ENCODE measurements around the gene TBC1D22A. TPM values are rescaled to one million over a fixed set of nuclear protein-coding genes. Genes with fewer than 3 reads are reported as not detected.

The TBC1D22A gene
- total RNA-seq, 1 donor from 2014 or later, result 41.0 TPM

DNA sequence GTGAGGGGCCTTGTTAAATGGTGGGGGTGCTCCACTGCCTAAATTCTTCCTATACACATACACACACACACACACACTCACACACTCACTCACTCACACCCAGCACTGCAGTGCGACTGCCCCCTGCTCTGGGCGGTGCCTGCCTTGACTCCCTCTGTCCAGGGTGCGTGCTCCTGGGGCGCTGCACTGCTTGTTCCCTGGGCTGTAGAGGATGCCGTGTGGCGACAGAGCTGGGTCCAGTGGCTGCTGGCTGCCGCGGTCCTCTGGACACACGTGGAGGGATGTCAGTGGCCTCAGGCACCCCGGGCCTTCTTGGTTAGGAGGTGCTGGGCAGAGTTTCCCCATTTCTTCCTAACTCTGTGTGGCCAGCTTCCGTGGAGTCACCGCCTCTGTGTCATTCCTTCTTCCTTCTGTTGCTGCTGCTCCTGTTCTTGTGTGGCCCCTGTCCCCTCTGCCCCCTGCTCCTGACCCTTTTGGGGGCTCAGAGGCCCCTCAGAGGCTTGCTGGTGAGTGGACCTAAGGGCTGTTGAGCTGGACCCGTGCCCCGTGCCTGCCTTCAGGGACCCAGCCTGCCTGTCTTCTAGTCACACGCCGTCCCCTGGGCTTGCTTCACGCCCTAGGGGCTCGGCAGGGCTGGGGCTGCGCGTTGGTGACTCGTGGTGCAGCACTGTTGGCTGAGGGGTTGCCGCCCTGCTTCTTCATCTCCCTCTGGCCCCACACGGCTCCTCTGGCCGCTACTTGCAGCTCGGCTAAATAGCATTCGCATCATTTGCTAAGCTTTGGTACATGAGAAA, 147.0 kb downstream of the TBC1D22A start:
- intact Hi-C loops (cut with micrococcal nuclease), result no loop called here
- H3K27me3 Mint-ChIP-seq, result no peaks in the 10 kb centered on the region
- H3K36me3 Mint-ChIP-seq (ENCODE audit: low read depth), result peaks cover 7% of the 10 kb centered on the region
- no peaks in the 10 kb centered on the region for H3K9me3 Mint-ChIP-seq
- no peak overlapping the region for H3K27ac Mint-ChIP-seq
- DNase-seq, result no peak
- no peak overlapping the region for H3K4me3 Mint-ChIP-seq
- no peaks in the 10 kb centered on the region for H3K4me1 Mint-ChIP-seq

DNA sequence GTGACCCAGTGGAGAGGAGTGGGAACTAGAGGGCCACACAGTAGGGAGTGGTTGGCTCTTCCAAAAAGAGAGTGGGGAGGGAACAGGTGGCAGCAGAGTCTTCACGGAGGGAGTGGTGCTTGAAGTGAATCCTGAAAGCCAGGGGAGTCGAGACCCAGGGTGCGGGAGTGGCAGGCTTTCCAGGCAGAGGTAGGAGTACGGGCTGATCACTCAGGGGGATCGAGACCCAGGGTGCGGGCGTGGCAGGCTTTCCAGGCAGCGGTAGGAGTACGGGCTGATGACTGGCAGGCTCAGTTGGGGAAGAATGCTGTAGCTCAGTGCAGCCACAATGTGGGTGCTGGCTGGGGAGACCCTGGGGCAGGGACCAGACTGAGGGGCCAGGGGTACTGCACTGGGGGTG, 148.2 kb downstream of the TBC1D22A start:
- H3K36me3 Mint-ChIP-seq (ENCODE audit: low read depth), result peaks cover 10% of the 10 kb centered on the region
- no peaks in the 10 kb centered on the region for H3K27me3 Mint-ChIP-seq
- no peaks in the 10 kb centered on the region for H3K9me3 Mint-ChIP-seq
- H3K27ac Mint-ChIP-seq, result no peak overlapping the region
- intact Hi-C loops (cut with micrococcal nuclease), result no loop called here
- H3K4me3 Mint-ChIP-seq, result no peak overlapping the region
- H3K4me1 Mint-ChIP-seq, result no peaks in the 10 kb centered on the region
- no peak for DNase-seq

DNA sequence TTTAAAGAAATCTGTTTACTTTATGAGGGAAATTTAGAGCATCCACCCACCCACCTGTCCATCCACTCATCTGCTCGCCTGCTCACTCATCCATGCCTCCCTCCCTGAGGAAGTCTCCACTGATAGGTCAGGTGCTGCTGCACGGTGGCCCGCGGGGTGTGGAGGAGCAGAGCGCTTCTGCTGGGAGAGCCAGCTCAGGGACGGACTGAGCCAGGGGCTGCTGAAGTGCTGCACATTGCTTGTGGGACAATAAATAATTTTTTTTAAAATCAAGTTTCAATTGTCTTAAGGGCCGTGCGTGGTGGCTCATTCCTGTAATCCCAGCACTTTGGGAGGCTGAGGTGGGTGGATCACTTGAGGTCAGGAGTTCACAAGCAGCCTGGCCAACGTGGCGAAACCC, 148.9 kb downstream of the TBC1D22A start:
- Mint-ChIP-seq H3K4me3 (no peak overlapping the region), H3K27ac (no peak overlapping the region), H3K9me3 (no peaks in the 10 kb centered on the region), H3K4me1 (no peaks in the 10 kb centered on the region), H3K36me3 (ENCODE audit: low read depth) (peaks cover 10% of the 10 kb centered on the region), H3K27me3 (no peaks in the 10 kb centered on the region)
- no peak for DNase-seq
- intact Hi-C loops (cut with micrococcal nuclease), result no loop called here

DNA sequence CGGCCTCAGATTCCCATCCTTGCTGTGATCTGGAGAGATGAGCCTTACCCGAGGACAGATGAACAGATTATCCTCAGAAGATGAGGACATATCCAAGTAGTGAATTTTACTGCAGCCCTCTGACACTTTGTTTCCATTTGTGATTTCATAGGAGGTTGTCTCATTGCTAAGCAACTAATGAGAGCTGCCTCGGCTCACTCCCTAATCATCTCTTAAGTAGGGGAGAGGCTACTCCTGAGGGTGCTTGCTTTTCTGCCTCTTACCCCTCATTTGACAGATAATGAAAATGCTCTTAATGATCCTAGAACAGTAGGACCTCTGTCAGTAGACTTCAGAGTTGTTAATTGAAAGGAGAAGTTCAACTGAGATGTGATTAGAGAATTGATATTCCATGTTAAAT, 150.9 kb downstream of the TBC1D22A start:
- Mint-ChIP-seq H3K9me3 (no peaks in the 10 kb centered on the region), H3K36me3 (ENCODE audit: low read depth) (peaks cover 17% of the 10 kb centered on the region), H3K4me1 (peaks cover 2% of the 10 kb centered on the region), H3K27ac (no peak overlapping the region), H3K4me3 (no peak overlapping the region), H3K27me3 (no peaks in the 10 kb centered on the region)
- intact Hi-C loops (cut with micrococcal nuclease), result no loop called here
- no peak for DNase-seq

DNA sequence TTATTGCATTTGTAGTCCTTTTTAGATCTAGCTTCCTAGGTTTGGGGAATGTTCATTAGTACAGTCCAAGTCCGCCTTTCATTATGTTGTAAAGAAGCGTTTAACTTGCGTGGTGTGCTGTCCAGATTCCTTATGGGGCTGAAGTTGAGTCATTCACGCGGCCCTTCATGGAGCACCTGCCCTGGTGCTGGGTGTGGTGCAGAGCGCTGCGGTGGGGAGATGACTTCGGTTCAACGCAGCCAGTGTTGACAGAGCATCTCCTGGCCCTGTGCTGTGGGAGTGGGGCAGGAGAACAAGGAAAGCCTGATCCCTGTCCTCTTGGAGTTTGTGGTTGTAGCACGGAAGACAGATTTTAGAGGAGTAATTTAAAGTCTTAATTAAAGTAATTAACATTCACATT, 152.0 kb downstream of the TBC1D22A start:
- Mint-ChIP-seq H3K36me3 (ENCODE audit: low read depth) (peaks cover 27% of the 10 kb centered on the region), H3K27ac (no peak overlapping the region), H3K27me3 (no peaks in the 10 kb centered on the region), H3K9me3 (no peaks in the 10 kb centered on the region), H3K4me3 (no peak overlapping the region), H3K4me1 (peaks cover 7% of the 10 kb centered on the region)
- intact Hi-C loops (cut with micrococcal nuclease), result no loop called here
- DNase-seq, result no peak

DNA sequence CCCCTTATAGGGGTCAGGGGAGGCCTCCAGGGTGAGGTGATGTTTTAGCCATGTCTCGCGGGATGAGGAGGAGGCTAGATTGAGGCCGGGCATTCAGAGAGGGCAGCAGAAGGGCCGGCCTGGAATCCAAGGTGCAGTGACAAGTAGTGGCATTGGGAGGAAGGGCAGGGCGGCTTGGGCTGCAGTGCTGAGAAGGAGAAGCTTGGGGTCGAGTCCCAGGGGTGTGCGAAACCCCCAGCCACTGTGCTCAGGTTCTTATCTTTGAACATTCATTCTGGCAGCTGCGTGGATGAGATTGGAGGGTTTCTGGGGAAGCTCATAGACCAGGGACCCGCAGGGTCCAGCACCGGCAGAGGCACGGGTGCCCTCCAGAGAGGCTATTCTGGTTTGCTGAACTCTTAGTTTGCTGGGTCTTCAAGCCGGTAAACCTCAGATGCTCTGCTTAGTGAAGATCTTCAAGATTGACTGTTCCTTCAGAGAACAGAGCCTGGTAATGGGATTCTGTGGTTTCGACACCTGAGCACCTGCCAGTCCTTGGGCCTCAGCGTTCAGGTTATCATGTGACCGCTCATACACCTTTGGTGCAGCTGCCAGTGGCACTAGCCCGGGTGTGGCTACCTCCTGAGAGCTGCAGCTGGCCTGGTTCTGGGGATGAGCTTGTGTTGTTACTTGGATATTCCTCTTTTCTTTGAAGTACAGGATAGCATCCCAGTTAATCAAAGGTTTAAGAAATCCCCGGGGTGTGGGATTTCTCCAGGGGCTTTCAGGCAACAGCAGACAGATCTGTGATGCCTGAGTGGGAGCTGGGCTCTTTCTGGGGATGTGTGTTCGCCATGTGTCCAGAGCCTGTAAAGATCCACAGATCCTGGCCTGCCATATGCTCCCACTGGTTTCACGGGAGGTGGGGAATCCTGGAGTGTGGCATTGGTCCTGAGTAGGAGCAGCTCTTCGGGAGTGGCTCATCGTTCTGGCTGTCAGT, 152.8 kb downstream of the TBC1D22A start:
- no peaks in the 10 kb centered on the region for H3K9me3 Mint-ChIP-seq
- peaks cover 30% of the 10 kb centered on the region for H3K36me3 Mint-ChIP-seq (ENCODE audit: low read depth)
- no peak overlapping the region for H3K4me3 Mint-ChIP-seq
- peaks cover 7% of the 10 kb centered on the region for H3K4me1 Mint-ChIP-seq
- H3K27me3 Mint-ChIP-seq, result no peaks in the 10 kb centered on the region
- DNase-seq, result no peak
- intact Hi-C loops (cut with micrococcal nuclease), result no loop called here
- no peak overlapping the region for H3K27ac Mint-ChIP-seq

DNA sequence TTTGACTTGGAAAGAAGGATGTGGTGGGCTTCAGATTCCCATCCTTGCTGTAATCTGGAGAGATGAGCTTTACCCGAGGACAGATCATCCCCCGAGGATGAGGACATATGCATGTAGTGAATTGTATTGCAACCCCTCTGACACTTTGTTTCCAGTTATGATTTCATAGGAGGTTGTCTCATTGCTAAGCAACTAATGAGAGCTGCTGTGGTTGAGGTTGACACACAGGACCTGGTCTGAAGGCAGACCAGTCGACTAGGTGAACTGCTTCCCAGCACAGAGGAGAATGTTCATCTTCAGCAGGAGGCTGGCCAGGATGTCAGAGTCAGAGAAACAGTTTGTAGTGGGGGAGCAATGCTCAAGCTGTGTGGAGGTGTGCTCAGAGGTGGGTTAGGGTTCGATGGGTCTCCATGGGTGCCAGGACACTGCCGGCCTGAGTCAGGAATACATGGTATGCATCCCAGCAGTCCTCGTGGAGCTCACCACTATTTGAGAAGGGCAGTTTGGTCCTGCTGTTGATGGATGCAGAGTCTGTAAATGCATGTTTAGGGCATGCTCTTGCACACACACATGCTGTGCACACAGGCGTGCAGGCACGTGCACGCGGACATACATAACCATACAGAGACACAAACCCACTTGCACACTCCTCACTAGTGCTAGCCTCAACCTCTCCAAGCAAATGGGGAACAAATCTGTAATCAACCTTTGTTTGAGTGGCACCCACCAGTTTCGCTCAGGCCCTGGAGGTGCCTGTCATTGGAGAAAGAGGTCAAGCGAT, 153.7 kb downstream of the TBC1D22A start:
- H3K4me3 Mint-ChIP-seq, result no peak overlapping the region
- intact Hi-C loops (cut with micrococcal nuclease), result no loop called here
- DNase-seq, result no peak
- peaks cover under 1% of the 10 kb centered on the region for H3K9me3 Mint-ChIP-seq
- H3K27me3 Mint-ChIP-seq, result no peaks in the 10 kb centered on the region
- H3K4me1 Mint-ChIP-seq, result peaks cover 7% of the 10 kb centered on the region
- H3K36me3 Mint-ChIP-seq (ENCODE audit: low read depth), result peaks cover 33% of the 10 kb centered on the region
- peak overlapping the region; percentile 39 for H3K27ac Mint-ChIP-seq

DNA sequence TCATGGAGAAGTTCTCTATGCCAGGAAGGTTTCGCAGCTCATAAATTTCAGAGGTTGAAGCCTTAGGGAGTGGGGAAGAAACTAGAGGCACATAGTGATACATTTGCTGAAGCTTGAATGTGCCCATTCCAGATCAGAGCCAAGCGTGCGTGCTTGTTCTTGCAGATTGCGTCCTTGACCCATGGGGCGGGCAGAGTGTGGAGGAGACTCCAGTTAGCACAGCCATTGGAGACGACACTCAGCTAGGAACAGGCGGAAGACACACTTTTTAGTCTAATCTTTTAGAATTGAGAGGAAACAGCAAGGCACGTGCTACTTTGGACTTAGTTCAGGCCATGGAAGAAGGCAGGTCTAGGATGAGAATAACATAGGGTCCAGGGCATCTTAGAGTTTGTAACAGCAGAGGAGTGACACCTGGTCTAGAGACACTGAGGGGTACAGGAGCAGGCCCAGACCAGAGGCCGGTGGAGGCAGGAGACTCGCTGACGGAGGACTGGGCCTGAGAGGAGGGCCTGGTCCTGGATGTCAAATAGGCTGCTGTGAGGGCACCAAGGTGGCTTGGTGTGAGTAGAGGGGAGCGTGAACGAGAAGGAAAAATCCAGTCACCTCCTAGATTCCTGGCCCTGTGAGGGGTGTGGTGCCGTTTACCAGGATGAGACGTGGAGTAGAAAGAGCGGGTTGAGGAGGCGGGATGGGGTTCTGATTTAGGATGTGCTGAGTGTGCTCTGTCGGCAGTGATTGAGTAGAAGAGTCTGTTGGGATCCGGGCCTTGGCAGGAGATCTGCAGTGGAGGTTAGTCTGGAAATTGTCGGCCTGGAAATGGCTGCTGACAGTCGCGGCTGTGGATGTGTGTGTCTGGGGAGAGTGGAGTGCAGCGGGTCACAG, 154.7 kb downstream of the TBC1D22A start:
- H3K27ac Mint-ChIP-seq, result no peak overlapping the region
- H3K9me3 Mint-ChIP-seq, result peaks cover 9% of the 10 kb centered on the region
- peaks cover 9% of the 10 kb centered on the region for H3K4me1 Mint-ChIP-seq

DNA sequence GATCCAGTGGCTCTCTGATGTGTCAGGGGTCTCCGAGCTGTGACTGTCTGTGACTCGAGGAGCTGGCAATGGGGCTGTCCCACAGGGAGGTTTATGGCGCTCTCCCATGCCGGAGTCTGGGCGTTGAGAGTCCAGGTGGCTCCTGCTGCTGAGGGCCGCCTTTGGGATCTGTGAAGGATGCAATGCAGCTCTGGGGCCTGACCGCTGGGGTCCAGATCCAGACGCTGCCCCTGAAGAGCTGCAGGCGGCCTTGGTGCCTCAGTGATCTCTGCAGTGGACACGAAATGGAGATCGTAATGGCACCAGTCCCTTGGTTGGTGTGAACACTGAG, 155.3 kb downstream of the TBC1D22A start:
- peaks cover 43% of the 10 kb centered on the region for H3K36me3 Mint-ChIP-seq (ENCODE audit: low read depth)
- H3K9me3 Mint-ChIP-seq, result peaks cover 10% of the 10 kb centered on the region
- no peak for DNase-seq
- H3K4me3 Mint-ChIP-seq, result no peak overlapping the region
- no peak overlapping the region for H3K27ac Mint-ChIP-seq
- intact Hi-C loops (cut with micrococcal nuclease), result no loop called here
- peaks cover 9% of the 10 kb centered on the region for H3K4me1 Mint-ChIP-seq
- no peaks in the 10 kb centered on the region for H3K27me3 Mint-ChIP-seq

More for the DNA sequence above, 154.7 kb downstream of the TBC1D22A start:
- Mint-ChIP-seq H3K36me3 (ENCODE audit: low read depth) (peaks cover 41% of the 10 kb centered on the region), H3K27me3 (no peaks in the 10 kb centered on the region), H3K4me3 (no peak overlapping the region)
- DNase-seq, result no peak
- intact Hi-C loops (cut with micrococcal nuclease), result no loop called here

DNA sequence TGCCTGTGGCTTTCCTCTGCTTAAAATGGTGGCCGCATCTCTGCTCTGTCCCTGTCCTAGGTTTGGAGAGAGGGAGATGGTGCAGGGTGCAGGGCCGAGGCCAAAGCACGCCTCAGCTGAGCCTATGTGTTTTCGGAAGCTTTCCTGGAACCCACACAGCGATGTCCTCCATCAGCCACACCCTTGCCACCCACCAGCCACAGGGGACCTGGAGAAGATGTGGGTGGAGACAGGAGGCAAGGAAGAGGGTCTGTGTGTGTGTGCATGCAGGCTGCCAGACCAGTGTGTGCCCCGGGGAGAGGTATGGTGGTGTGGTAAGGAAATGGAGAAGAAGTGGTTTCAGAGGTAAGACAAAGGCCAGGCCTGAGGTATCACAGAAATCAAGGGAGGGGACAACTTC, 155.7 kb downstream of the TBC1D22A start:
- Mint-ChIP-seq H3K27ac (no peak overlapping the region), H3K9me3 (peaks cover 10% of the 10 kb centered on the region), H3K36me3 (ENCODE audit: low read depth) (peaks cover 42% of the 10 kb centered on the region), H3K4me1 (peaks cover 9% of the 10 kb centered on the region), H3K4me3 (no peak overlapping the region), H3K27me3 (no peaks in the 10 kb centered on the region)
- intact Hi-C loops (cut with micrococcal nuclease), result no loop called here
- no peak for DNase-seq

DNA sequence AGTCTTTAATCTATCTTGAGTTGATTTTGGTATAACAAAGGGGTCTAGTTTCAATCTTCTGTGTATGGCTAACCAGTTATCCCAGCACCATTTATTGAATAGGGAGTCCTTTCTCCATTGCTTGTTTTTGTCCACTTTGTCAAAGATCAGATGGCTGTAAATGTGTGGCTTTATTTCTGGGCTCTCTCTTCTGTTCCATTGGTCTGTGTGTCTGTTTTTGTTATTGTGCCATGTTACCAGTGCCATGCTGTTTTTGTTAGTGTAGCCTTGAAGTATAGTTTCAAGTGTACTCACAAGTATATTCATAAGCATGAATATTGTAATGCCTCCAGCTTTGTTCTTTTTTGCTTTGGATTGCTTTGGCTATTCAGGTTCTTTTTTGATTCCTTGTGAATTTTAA, 159.6 kb downstream of the TBC1D22A start:
- H3K4me3 Mint-ChIP-seq, result no peak overlapping the region

DNA sequence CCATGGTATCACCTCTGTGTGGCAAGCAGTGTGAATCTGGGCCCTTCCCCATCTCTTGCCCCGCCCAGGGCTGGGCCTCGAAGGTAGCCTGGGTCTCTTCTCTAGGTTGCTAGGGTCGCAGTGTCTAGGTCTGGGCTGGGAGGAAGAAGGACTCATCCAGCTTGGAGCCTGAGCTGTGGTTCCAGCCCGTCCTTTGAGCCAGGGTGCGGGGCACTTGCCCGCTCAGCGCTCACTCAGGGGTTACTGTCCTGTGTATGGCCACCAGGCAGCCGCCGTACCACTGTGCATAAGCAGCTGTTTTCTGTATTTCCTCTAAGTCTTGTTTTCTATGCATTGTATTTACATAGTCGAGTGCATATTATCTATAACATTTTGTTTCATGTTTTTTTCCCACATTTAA, 160.9 kb downstream of the TBC1D22A start:
- intact Hi-C loops (cut with micrococcal nuclease), result no loop called here
- H3K36me3 Mint-ChIP-seq (ENCODE audit: low read depth), result peaks cover 29% of the 10 kb centered on the region
- DNase-seq, result no peak

More for the DNA sequence above, 159.6 kb downstream of the TBC1D22A start:
- no peaks in the 10 kb centered on the region for H3K27me3 Mint-ChIP-seq
- peaks cover 9% of the 10 kb centered on the region for H3K4me1 Mint-ChIP-seq
- H3K9me3 Mint-ChIP-seq, result peaks cover 10% of the 10 kb centered on the region
- intact Hi-C loops (cut with micrococcal nuclease), result no loop called here
- no peak overlapping the region for H3K27ac Mint-ChIP-seq
- DNase-seq, result no peak
- H3K36me3 Mint-ChIP-seq (ENCODE audit: low read depth), result peaks cover 34% of the 10 kb centered on the region

DNA sequence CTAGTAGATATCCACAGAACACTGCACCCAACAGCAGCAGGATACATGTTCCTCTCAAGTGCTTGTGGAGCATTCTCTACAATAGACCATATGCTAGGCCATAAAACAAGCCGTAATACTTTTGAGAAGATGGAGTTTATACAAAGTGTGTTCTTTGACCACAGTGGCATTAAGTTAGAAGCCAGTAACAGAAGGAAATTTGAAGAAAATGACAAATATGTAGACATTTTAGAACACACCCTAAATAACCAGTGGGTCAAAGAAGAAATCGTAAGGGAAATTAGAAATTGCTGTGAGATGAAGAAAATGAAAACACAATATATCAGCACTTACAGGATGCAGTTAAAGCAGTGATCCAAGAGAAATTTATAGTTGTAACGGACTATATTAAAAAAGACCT, 163.4 kb downstream of the TBC1D22A start:
- Mint-ChIP-seq H3K4me1 (peaks cover 3% of the 10 kb centered on the region), H3K4me3 (no peak overlapping the region), H3K27ac (no peak overlapping the region), H3K9me3 (peaks cover 10% of the 10 kb centered on the region), H3K27me3 (no peaks in the 10 kb centered on the region), H3K36me3 (ENCODE audit: low read depth) (peaks cover 15% of the 10 kb centered on the region)
- no peak for DNase-seq
- intact Hi-C loops (cut with micrococcal nuclease), result no loop called here

More for the DNA sequence above, 160.9 kb downstream of the TBC1D22A start:
- H3K27ac Mint-ChIP-seq, result no peak overlapping the region
- H3K9me3 Mint-ChIP-seq, result peaks cover 10% of the 10 kb centered on the region
- no peak overlapping the region for H3K4me3 Mint-ChIP-seq
- peaks cover 8% of the 10 kb centered on the region for H3K4me1 Mint-ChIP-seq
- H3K27me3 Mint-ChIP-seq, result no peaks in the 10 kb centered on the region

Measured in activated CD4-positive, alpha-beta T cell treated with anti-CD3 and anti-CD28 coated beads, Interleukin-2, amount 10 ng/mL, durations not matched to agents 24 days and 14 days (primary cell).